ENCODE results near the gene MPLKIP. TPM values are rescaled to one million over a fixed set of nuclear protein-coding genes. Genes with fewer than 3 reads are reported as not detected.

Gene MPLKIP
- total and polyA plus RNA-seq, 2 of the 4 experiments (the other 2 are of a cell fraction) = 12.7 to 28.9 TPM

DNA sequence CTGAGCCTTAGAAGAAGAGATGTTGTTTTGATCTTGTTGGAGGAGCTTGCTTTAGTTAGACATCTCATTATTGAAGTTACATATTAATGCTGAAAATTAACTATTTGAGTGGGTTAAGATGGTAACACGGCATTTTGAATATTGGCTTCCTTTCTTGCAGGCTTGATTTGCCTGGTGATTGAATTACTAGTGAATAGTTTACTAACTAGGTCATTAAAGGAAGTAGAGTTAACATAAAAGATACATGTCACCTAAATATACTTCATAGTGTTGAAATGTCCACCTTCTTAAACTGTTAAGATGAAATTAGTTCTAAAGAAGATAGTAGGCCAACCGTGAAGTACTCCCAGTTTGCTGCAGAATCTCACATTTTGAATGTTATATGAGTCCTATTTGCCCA, 18.5 kb downstream of the MPLKIP start:
- Histone ChIP-seq H4K5ac (ENCODE audit: low read depth, low read length) (no peak overlapping the region), H4K91ac (ENCODE audit: insufficient read depth, low read depth, low read length) (no peak overlapping the region), H3K27me3 (ENCODE audit: control insufficient read depth, insufficient read depth, low read length) (no peaks in the 10 kb centered on the region), H3K14ac (replicated peaks; ENCODE audit: low read depth, low read length) (no peak overlapping the region), H2AFZ (replicated peaks; ENCODE audit: low read length, poor library complexity) (no peak overlapping the region), H3K9me1 (ENCODE audit: insufficient read depth, low read length) (peaks cover 4% of the 10 kb centered on the region), H2BK15ac (ENCODE audit: low read depth, low read length) (no peak overlapping the region), H2AK9ac (replicated peaks; ENCODE audit: low read depth, low read length, poor library complexity) (no peak overlapping the region), H3K9me3 (ENCODE audit: control insufficient read depth, insufficient read depth, low read length) (no peaks in the 10 kb centered on the region), H3K27ac (ENCODE audit: insufficient read depth, low read length) (no peak overlapping the region), H3K79me1 (ENCODE audit: low read depth in 1 of 2, low read length in 2 of 2) (peaks cover 3 to 33% of the 10 kb centered on the region in 2 experiments), H3K4me1 (ENCODE audit: control insufficient read depth, insufficient read depth, low read length) (no peaks in the 10 kb centered on the region; the same call in 1 of the 2 replicates), H2BK120ac (ENCODE audit: low read depth, low read length) (no peak overlapping the region), H3K4ac (ENCODE audit: low read depth, low read length) (no peak overlapping the region), H3K56ac (ENCODE audit: extremely low read depth, insufficient read depth, low read length) (no peak overlapping the region), H3K36me3 (ENCODE audit: control insufficient read depth, insufficient read depth, low read length) (no peaks in the 10 kb centered on the region), H2BK5ac (ENCODE audit: low read depth, low read length, poor library complexity, severe bottlenecking) (no peak overlapping the region), H4K8ac (ENCODE audit: low read depth in 2 of 2, low read length in 2 of 2) (no peak overlapping the region), H2BK20ac (ENCODE audit: low read depth, low read length) (no peak overlapping the region), H3K23ac (ENCODE audit: low read depth, low read length) (no peak overlapping the region), H3K4me3 (ENCODE audit: insufficient read depth, low read depth, low read length) (no peak overlapping the region), H3K18ac (ENCODE audit: low read depth, low read length) (no peak overlapping the region), H2AK5ac (ENCODE audit: low read depth, low read length) (no peak overlapping the region), H3K9ac (ENCODE audit: low read depth, low read length) (no peak overlapping the region), H4K20me1 (ENCODE audit: insufficient read depth, low read length) (no peaks in the 10 kb centered on the region), H3K4me2 (ENCODE audit: low read depth, low read length) (no peak overlapping the region)
- BruUV-seq (replicated peaks) = no TSS peak
- POLR2A ChIA-PET (ENCODE audit: unreplicated experiment) = no interaction called here
- dilution Hi-C loops (cut with HindIII; ENCODE audit: low sequenced_read_pairs, unreplicated experiment) = no loop called here
- WGBS, 2 experiments (ENCODE audit: extremely low coverage in 2 of 2, insufficient read length in 1 of 2) = no CpG with 5 or more reads among the region's 2 CpGs
- TF ChIP-seq MXI1 (IDR thresholded peaks at IDR 0.05; ENCODE audit: borderline replicate concordance, low read depth, low read length) (no peak), CHD1 (IDR thresholded peaks at IDR 0.05; ENCODE audit: low read depth, low read length) (no peak), NFE2L2 (IDR thresholded peaks at IDR 0.05; ENCODE audit: low read depth, low read length) (no peak), CEBPB (IDR thresholded peaks at IDR 0.05; ENCODE audit: low read depth, low read length) (no peak), FOS (IDR thresholded peaks at IDR 0.05; ENCODE audit: low read depth, low read length) (no peak), MAFK (IDR thresholded peaks at IDR 0.05; ENCODE audit: low read depth, low read length) (no peak)
- in situ Hi-C loops (cut with MboI; ENCODE audit: low sequenced_read_pairs) = no loop called here
- CTCF ChIA-PET = interaction anchor here (1.0 kb wide), 1 partner anchor 8 kb away, joined by 8 read pairs; no protein-coding TSS in a partner anchor
- DNase-seq (no peak), ATAC-seq (ENCODE audit: low read depth) (no peak)
- intact Hi-C loops (cut with micrococcal nuclease) = no loop called here

Data from IMR-90 (cell line).